Effector memory CD4-positive, alpha-beta T cell (primary cell): ENCODE data around the gene CFAP299.
"Not testable (repeated sequence)": the region's sequence is repeated elsewhere in the genome, so short reads cannot be mapped to it uniquely, and the experiment has no call there.

ENCODE experiments used
- DNase-seq, 3 donors: peaks; one replicate each; pipeline ENCODE4 v3.0.0-alpha.2; 2020
- H3K27ac ChIP-seq: 2 replicates; pipeline ENCODE4 v1.7.0; 2013; ENCODE audit warnings: mild to moderate bottlenecking, low read length, moderate library complexity; ENCODE audit not compliant: insufficient read depth, poor library complexity, severe bottlenecking
- H3K27me3 ChIP-seq: replicated peaks from 2 replicates; pipeline ENCODE4 v1.7.0; 2013; ENCODE audit warnings: mild to moderate bottlenecking, low read length; ENCODE audit not compliant: insufficient read depth, control insufficient read depth, poor library complexity, severe bottlenecking
- H3K36me3 ChIP-seq: 2 replicates; pipeline ENCODE4 v1.7.0; 2013; ENCODE audit warnings: mild to moderate bottlenecking, low read length, moderate library complexity; ENCODE audit not compliant: control insufficient read depth, insufficient read depth
- H3K4me1 ChIP-seq: 2 replicates; pipeline ENCODE4 v1.7.0; 2013; ENCODE audit warnings: low read length, mild to moderate bottlenecking; ENCODE audit not compliant: control insufficient read depth, insufficient read depth, poor library complexity, severe bottlenecking
- H3K4me3 ChIP-seq: 2 replicates; pipeline ENCODE4 v1.7.0; 2013; ENCODE audit warnings: low read length, low read depth, mild to moderate bottlenecking; ENCODE audit not compliant: insufficient read depth, poor library complexity, severe bottlenecking
- H3K9me3 ChIP-seq: 2 replicates; pipeline ENCODE4 v1.7.0; 2013; ENCODE audit warnings: mild to moderate bottlenecking, low read length, moderate library complexity; ENCODE audit not compliant: control insufficient read depth

Gene CFAP299

DNA sequence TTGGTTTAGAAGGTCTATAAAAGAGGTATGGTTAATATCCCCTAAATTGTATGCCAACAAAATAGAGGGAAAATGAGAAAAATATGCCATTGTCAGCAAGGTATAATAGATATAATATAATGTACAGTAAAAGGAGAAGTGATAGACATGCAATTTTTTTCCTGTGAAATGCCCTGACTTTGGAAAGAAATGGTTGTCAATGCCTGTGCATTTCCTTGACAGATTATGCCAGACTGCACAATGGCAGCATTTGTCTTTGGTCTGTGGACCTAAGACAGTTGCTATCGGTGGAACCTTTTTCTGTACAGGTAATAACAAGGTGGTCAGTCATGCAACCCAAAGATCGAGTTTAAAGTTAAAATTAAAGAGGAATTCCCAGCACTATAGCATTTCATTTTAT lies 301.7 kb downstream of the CFAP299 start:
- DNase-seq, result no peak
- H3K27me3 ChIP-seq, result no peaks in the 10 kb centered on the region
- no peak overlapping the region for H3K4me3 ChIP-seq
- no peaks in the 10 kb centered on the region for H3K36me3 ChIP-seq
- no peaks in the 10 kb centered on the region for H3K4me1 ChIP-seq
- H3K27ac ChIP-seq, result no peak overlapping the region
- H3K9me3 ChIP-seq, result no peaks in the 10 kb centered on the region

DNA sequence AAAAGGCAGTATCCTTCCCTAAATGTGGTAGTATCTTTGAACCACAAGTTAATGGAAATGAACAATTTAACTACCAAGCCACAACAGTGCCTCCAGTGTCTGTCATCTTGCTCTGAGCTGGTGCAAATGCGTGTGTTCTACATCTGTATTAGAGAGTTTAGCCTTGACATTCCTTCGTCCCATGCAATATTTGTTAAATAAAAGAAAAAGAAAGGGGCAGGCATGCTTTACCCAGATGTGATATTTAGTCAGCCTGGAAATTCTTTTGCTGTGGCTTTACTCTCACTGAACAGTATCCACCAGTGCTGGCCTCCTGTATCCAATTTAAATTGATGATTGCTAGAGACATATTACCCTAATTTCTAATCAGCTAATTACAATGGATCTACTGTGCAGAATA lies 310.5 kb downstream of the CFAP299 start:
- Histone ChIP-seq H3K4me3 (no peak overlapping the region), H3K4me1 (no peaks in the 10 kb centered on the region), H3K27ac (no peak overlapping the region), H3K9me3 (no peaks in the 10 kb centered on the region), H3K36me3 (no peaks in the 10 kb centered on the region), H3K27me3 (no peaks in the 10 kb centered on the region)
- DNase-seq, result no peak

DNA sequence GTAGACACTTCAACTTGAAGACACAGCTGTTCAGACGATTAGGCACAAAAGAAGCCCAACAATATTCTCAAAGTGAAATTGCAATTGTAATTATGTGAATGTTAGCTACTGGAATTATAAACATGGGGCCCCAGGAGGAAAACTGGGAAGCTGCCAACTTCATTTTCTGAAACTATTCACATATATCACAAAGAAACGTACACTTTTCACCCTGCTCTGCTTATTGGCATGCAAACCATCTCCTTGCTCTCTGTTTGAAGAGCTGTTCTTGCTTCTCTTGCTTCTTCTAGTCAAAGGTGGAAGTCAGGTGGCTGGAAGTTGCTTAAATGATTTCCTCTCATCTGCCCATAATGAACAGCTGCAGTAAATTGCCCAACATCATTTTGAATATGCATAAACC lies 320.1 kb downstream of the CFAP299 start:
- H3K4me3 ChIP-seq, result no peak overlapping the region
- no peaks in the 10 kb centered on the region for H3K36me3 ChIP-seq
- no peaks in the 10 kb centered on the region for H3K9me3 ChIP-seq
- DNase-seq, result no peak
- no peaks in the 10 kb centered on the region for H3K4me1 ChIP-seq
- no peaks in the 10 kb centered on the region for H3K27me3 ChIP-seq
- H3K27ac ChIP-seq, result no peak overlapping the region

DNA sequence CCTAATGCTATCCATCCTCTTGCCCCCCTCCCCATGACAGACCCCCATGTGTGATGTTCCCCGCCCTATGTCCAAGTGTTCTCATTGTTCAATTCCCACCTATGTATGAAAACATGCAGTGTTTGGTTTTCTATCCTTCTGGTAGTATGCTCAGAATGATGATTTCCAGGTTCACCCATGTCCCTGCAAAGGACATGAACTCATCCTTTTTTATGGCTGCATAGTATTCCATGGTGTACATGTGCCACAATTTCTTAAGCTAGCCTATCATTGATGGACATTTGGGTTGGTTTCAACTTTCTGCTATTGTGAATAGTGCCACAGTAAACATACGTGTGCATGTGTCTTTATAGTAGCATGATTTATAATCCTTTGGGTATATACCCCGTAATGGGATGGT lies 334.6 kb downstream of the CFAP299 start:
- not testable (repeated sequence) for H3K36me3 ChIP-seq, H3K9me3 ChIP-seq

DNA sequence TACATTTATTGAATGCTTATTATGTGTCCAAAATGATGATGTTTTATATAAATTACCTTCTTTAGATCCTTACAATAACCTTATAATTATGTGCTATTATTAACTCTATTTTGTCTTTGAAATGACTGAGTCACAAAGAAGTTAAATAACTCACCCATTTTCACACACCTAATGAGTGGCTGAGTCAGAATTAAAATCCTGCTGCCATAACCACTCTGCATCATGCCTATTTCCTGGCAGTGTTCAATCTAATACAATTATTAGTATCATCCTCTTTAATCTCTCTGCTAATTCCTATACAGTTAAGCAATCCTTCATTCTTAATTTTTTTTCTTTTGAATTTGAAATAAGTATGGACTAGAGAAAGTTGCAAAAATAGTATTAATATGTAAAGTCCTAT lies 342.9 kb downstream of the CFAP299 start:
- no peaks in the 10 kb centered on the region for H3K36me3 ChIP-seq
- no peak overlapping the region for H3K4me3 ChIP-seq
- no peak overlapping the region for H3K27ac ChIP-seq

More for the DNA sequence above, 334.6 kb downstream of the CFAP299 start:
- not testable (repeated sequence) for H3K27me3 ChIP-seq, H3K4me3 ChIP-seq, H3K4me1 ChIP-seq, H3K27ac ChIP-seq, DNase-seq

DNA sequence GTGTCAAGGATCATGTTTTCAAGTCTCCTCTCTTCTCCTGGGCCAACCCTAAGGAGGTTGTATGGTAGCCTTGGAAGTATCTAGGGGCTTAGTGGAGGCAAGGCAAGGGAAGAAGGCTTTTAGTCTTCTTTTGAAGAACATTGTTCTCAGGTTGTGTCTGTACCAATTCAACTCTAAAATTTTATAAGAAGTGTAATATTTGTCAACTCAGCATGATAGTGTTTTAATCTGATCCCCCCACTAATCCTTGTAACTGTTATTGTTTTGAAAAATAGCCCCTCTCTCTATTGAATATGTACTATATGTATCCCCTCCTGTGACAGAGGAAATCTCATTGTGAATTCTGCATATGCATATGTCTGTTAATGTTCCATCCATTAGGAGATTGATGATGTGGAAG lies 345.4 kb downstream of the CFAP299 start:
- no peaks in the 10 kb centered on the region for H3K27me3 ChIP-seq
- H3K9me3 ChIP-seq, result no peaks in the 10 kb centered on the region
- H3K4me3 ChIP-seq, result no peak overlapping the region
- no peak for DNase-seq
- no peaks in the 10 kb centered on the region for H3K36me3 ChIP-seq
- no peaks in the 10 kb centered on the region for H3K4me1 ChIP-seq
- H3K27ac ChIP-seq, result no peak overlapping the region

More for the DNA sequence above, 342.9 kb downstream of the CFAP299 start:
- Histone ChIP-seq H3K27me3 (no peaks in the 10 kb centered on the region), H3K9me3 (no peaks in the 10 kb centered on the region), H3K4me1 (no peaks in the 10 kb centered on the region)
- DNase-seq, result no peak

DNA sequence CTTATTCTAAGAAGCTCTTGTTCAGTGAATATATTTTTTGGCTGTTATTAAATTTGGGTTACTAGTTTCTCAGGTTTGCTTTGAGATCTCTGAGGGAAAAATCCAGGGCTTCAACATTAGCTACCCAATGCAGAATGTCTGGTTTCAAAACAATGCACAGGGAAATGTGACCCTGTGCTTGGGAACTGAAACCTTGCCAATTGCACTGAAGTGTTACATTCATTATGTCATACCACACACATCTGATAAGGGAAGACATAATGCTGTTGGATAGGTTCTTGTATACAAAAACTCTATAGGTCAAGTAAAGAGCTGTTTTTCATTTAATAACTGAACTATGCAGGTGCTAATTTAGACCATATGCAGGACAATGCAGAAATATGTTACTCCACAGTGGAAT lies 349.7 kb downstream of the CFAP299 start:
- H3K27me3 ChIP-seq, result no peaks in the 10 kb centered on the region
- H3K4me1 ChIP-seq, result no peaks in the 10 kb centered on the region
- H3K9me3 ChIP-seq, result no peaks in the 10 kb centered on the region
- no peak overlapping the region for H3K27ac ChIP-seq
- no peak overlapping the region for H3K4me3 ChIP-seq
- no peaks in the 10 kb centered on the region for H3K36me3 ChIP-seq
- DNase-seq, result no peak

DNA sequence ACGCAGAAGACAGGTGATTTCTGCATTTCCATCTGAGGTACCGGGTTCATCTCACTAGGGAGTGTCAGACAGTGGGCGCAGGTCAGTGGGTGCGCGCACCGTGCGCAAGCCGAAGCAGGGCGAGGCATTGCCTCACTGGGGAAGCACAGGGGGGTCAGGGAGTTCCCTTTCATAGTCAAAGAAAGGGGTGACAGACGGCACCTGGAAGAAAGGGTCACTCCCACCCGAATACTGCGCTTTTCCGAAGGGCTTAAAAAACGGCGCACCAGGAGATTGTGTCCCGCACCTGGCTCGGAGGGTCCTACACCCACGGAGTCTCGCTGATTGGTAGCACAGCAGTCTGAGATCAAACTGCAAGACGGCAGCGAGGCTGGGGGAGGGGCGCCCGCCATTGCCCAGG lies 352.2 kb downstream of the CFAP299 start:
- not testable (repeated sequence) for DNase-seq, H3K9me3 ChIP-seq, H3K4me1 ChIP-seq, H3K36me3 ChIP-seq, H3K27me3 ChIP-seq, H3K27ac ChIP-seq, H3K4me3 ChIP-seq

DNA sequence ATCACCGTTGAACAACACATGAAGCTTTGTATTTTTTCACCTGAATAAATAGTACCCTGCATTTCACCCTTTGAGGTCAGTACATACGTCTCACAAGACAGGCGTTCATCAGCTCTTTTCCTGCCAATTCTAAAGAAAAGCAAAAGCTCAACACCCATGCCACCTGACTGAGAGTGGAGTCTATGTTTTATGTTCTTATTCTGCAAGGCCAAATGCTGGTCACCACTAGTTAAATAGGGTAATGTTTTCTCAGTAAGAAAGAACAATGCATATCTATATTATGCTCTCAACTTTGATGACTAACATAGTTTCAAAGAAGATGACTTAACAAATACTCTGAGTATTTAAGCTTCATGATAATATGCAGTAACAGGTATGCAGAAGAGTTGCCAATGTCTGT lies 358.6 kb downstream of the CFAP299 start:
- Histone ChIP-seq H3K27me3 (no peaks in the 10 kb centered on the region), H3K4me3 (no peak overlapping the region), H3K36me3 (no peaks in the 10 kb centered on the region), H3K4me1 (no peaks in the 10 kb centered on the region), H3K9me3 (no peaks in the 10 kb centered on the region), H3K27ac (no peak overlapping the region)
- no peak for DNase-seq

DNA sequence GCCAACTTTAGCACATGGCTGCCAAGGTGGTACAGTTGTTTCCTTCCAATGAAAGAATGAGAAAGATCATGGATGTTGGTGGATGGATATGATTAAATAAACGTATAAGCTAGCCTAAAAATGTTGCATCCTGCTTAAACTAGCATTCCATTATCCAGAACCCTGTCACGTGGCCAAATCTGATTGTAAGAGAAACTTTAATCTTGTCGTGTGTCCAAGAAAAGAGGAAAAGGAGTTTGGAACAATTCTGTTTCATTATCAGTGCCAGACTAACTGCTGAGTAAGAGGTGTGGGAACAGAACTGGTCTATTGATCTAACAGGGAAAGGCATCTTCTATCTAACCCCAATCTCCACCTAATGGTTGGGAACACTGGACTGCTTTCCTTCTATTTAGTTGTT lies 369.8 kb downstream of the CFAP299 start:
- no peak overlapping the region for H3K27ac ChIP-seq
- no peaks in the 10 kb centered on the region for H3K36me3 ChIP-seq
- no peak for DNase-seq
- no peak overlapping the region for H3K4me3 ChIP-seq
- H3K4me1 ChIP-seq, result peaks cover 4% of the 10 kb centered on the region
- H3K27me3 ChIP-seq, result no peaks in the 10 kb centered on the region
- no peaks in the 10 kb centered on the region for H3K9me3 ChIP-seq
